GM12878 (cell line): ENCODE data around the gene TIMM17A. TPM values are rescaled to one million over a fixed set of nuclear protein-coding genes. Genes with fewer than 3 reads are reported as not detected.

Experiments
- ATAC-seq: fragments of 200-7000 bp; cut with Tn5 transposase; 3 replicates; pipeline ENCODE4 v1.9.1; 2020; ENCODE audit warnings: mild to moderate bottlenecking, moderate library complexity
- BruUV-seq: library from RNA; stranded (reverse); fragments of 400-500 nt; replicated peaks from 2 replicates; lab custom pipeline; 2021; lab: Mats Ljungman, UMichigan
- CTCF ChIA-PET: fragments of 300-600 bp; sonication (Branson Sonifier 250); formaldehyde crosslinking; extraction: SDS; loops from one replicate; lab custom pipeline; 2021; ENCODE audit warnings: inconsistent platforms; lab: Yijun Ruan, JAX
- POLR2A ChIA-PET: fragments of 350-600 bp; formaldehyde crosslinking; extraction: SDS; loops from one replicate; lab custom pipeline; 2021; ENCODE audit warnings: inconsistent platforms; lab: Charles Lee
- RAD21 ChIA-PET: fragments of 300-600 bp; sonication (Branson Sonifier 250); formaldehyde crosslinking; loops from one replicate; lab custom pipeline; 2023; ENCODE audit warnings: antibody characterized with exemption; ENCODE audit not compliant: unreplicated experiment; lab: Charles Lee
- SMC1A ChIA-PET: fragments of 300-600 bp; sonication (Branson Sonifier 250); formaldehyde crosslinking; loops from one replicate; lab custom pipeline; 2023; ENCODE audit not compliant: unreplicated experiment, uncharacterized antibody; lab: Charles Lee
- DNase-seq: peaks from one replicate; pipeline ENCODE4 v3.0.0-alpha.2; 2011; ENCODE audit warnings: low read depth, low spot score
- FAIRE-seq: peaks from 3 replicates; lab custom pipeline; 2011; peaks lifted over from hg19 to GRCh38; lab: Jason Lieb, UNC
- H2AFZ ChIP-seq: 2 replicates; pipeline ENCODE4 v1.6.0; 2011; ENCODE audit warnings: low read depth, low read length, control low read depth; ENCODE audit not compliant: control insufficient read depth
- H3K27ac ChIP-seq: 2 replicates; pipeline ENCODE4 v1.5.1; 2011; ENCODE audit warnings: control low read depth; ENCODE audit not compliant: control insufficient read depth, insufficient read depth
- H3K27me3 ChIP-seq, 2 experiments: replicated peaks in 1 of 2; 2 replicates each; pipeline versions ENCODE4 v1.6.0 to v1.6.1; 2011; ENCODE audit warnings: low read length in 1 of 2; ENCODE audit not compliant: control insufficient read depth in 2 of 2, insufficient read depth in 2 of 2
- H3K36me3 ChIP-seq, 2 experiments: 2 replicates each; pipeline ENCODE4 v1.5.1; 2011; ENCODE audit warnings: low read length in 1 of 2; ENCODE audit not compliant: control insufficient read depth in 2 of 2, insufficient read depth in 2 of 2
- H3K4me1 ChIP-seq: 2 replicates; pipeline ENCODE4 v1.6.1; 2011; ENCODE audit warnings: mild to moderate bottlenecking, low read length, moderate library complexity, mixed read lengths; ENCODE audit not compliant: control insufficient read depth, insufficient read depth
- H3K4me2 ChIP-seq: 2 replicates; pipeline ENCODE4 v1.6.0; 2011; ENCODE audit warnings: control low read depth; ENCODE audit not compliant: control insufficient read depth, insufficient read depth
- H3K4me3 ChIP-seq: fragments of 200-600 bp; sonication (generic); 2 replicates; pipeline ENCODE4 v1.5.1; 2016
- H3K79me2 ChIP-seq: 2 replicates; pipeline ENCODE4 v1.6.0; 2011; ENCODE audit warnings: low read length; ENCODE audit not compliant: control insufficient read depth, insufficient read depth
- H3K9ac ChIP-seq: 2 replicates; pipeline ENCODE4 v1.8.0; 2011; ENCODE audit warnings: low read length, control low read depth, mixed read lengths; ENCODE audit not compliant: control insufficient read depth, insufficient read depth
- H3K9me3 ChIP-seq: replicated peaks from 3 replicates; pipeline ENCODE4 v1.5.1; 2011; ENCODE audit warnings: mild to moderate bottlenecking, low read length; ENCODE audit not compliant: control insufficient read depth, insufficient read depth
- H4K20me1 ChIP-seq: 2 replicates; pipeline ENCODE4 v1.6.0; 2011; ENCODE audit not compliant: control insufficient read depth, insufficient read depth
- BCL11A ChIP-seq: IDR thresholded peaks from 2 replicates; pipeline ENCODE4 v1.6.1; 2011; ENCODE audit warnings: low read depth, low read length
- BRCA1 ChIP-seq: IDR thresholded peaks from 2 replicates; pipeline ENCODE4 v1.6.1; 2011; ENCODE audit warnings: low read depth, low read length, improper control_type of control experiment
- CEBPZ ChIP-seq: fragments of 150-350 bp; IDR thresholded peaks from 2 replicates; pipeline ENCODE4 v1.6.1; 2016; ENCODE audit warnings: low read depth, low read length
- CHD1 ChIP-seq: IDR thresholded peaks from 2 replicates; pipeline ENCODE4 v1.6.1; 2012; ENCODE audit warnings: low read depth, low read length, improper control_type of control experiment
- FOXM1 ChIP-seq: IDR thresholded peaks from 2 replicates; pipeline ENCODE4 v1.6.1; 2012; ENCODE audit warnings: low read depth, mild to moderate bottlenecking, inconsistent platforms, low read length, moderate library complexity
- GATAD2B ChIP-seq: fragments of 450-650 bp; conservative IDR thresholded peaks from 2 replicates; pipeline ENCODE4 v1.6.1; 2017; ENCODE audit warnings: low read depth, mild to moderate bottlenecking, moderate library complexity
- HDGF ChIP-seq: fragments of 450-650 bp; IDR thresholded peaks from 2 replicates; pipeline ENCODE4 v1.6.1; 2016; ENCODE audit warnings: antibody characterized with exemption
- MAX ChIP-seq: IDR thresholded peaks from 2 replicates; pipeline ENCODE4 v1.6.1; 2012; ENCODE audit warnings: low read depth, low read length, improper control_type of control experiment
- MYB ChIP-seq: fragments of 150-350 bp; IDR thresholded peaks from 2 replicates; pipeline ENCODE4 v1.6.1; 2014; ENCODE audit warnings: mild to moderate bottlenecking, low read depth, low read length, borderline replicate concordance
- NR2C2 ChIP-seq: IDR thresholded peaks from 2 replicates; pipeline ENCODE4 v1.6.1; 2011; ENCODE audit warnings: borderline replicate concordance, low read depth; ENCODE audit not compliant: control insufficient read depth, insufficient read length
- NRF1 ChIP-seq: conservative IDR thresholded peaks from 2 replicates; pipeline ENCODE4 v1.6.1; 2011; ENCODE audit warnings: mild to moderate bottlenecking, low read depth, low read length, improper control_type of control experiment
- PAX5 ChIP-seq: IDR thresholded peaks from 2 replicates; pipeline ENCODE4 v1.6.1; 2011; ENCODE audit warnings: low read depth, low read length, borderline replicate concordance
- SPI1 ChIP-seq: IDR thresholded peaks from 2 replicates; pipeline ENCODE4 v1.6.1; 2011; ENCODE audit warnings: low read depth, mild to moderate bottlenecking, low read length, moderate library complexity, borderline replicate concordance; ENCODE audit not compliant: insufficient read depth
- TAF1 ChIP-seq: IDR thresholded peaks from 2 replicates; pipeline ENCODE4 v1.6.1; 2011; ENCODE audit warnings: mild to moderate bottlenecking, low read depth, low read length, borderline replicate concordance
- ZNF687 ChIP-seq: fragments of 450-650 bp; IDR thresholded peaks from 2 replicates; pipeline ENCODE4 v1.6.1; 2017; ENCODE audit warnings: mild to moderate bottlenecking, moderate library complexity
- WGBS: methylation state at CpG from one replicate; pipeline ENCODE4 v1.1.6; 2016; ENCODE audit warnings: low lambda C conversion rate; ENCODE audit not compliant: insufficient replicate concordance, insufficient coverage; ENCODE audit errors: missing lambda C conversion rate; 5-methylcytosine and 5-hydroxymethylcytosine counted together
- in situ Hi-C: fragments of 300-500 bp; cut with MboI; formaldehyde crosslinking; loops from 9 replicates; pipeline ENCODE4 v1.14.3; 2018; ENCODE audit warnings: mixed read lengths
- intact Hi-C: fragments of 100-400 bp; cut with micrococcal nuclease; formaldehyde crosslinking; loops from one replicate; pipeline ENCODE4 v1.14.2; 2022; ENCODE audit not compliant: unreplicated experiment
- polyA plus RNA-seq, 11 experiments: library from polyadenylated mRNA; depleted of rRNA in 4 of 11; unstranded in 6 of 11; stranded (reverse) in 5 of 11; fragments of >200 nt; fragmentation: Nextera tagmentation in 4 of 11; fragmentation: Illumina TruSeq in 1 of 11; extraction: Ambion mirVana in 4 of 11; extraction: Trizol in 1 of 11; gene quantifications; 1 replicate in 1 of 11; 2 replicates in 10 of 11; pipeline versions ENCODE4 v1.2.1 to v1.2.3, GENCODE V29; 2011 to 2016; ENCODE audit warnings: inconsistent platforms in 2 of 11, missing spikeins in 2 of 11, low read depth in 1 of 11
- total RNA-seq, 4 experiments: library from RNA; depleted of rRNA in 3 of 4; stranded (reverse); fragments of >200 nt in 3 of 4; fragmentation: Illumina TruSeq in 1 of 4; extraction: Trizol in 1 of 4; gene quantifications; 2 replicates each; pipeline versions ENCODE4 v1.2.1 to v1.2.3, GENCODE V29; 2013 to 2021

TIMM17A gene
- total and polyA plus RNA-seq, 10 of the 15 experiments (the other 5 are each of a cell fraction or from before 2014, with no cell fraction given), result 68.6 to 357 (median 92.4) TPM

GRCh38 chr1:201970334-201971159 lies 15.2 kb downstream of the TIMM17A start:
- intact Hi-C loops, result no loop called here
- no peaks in the 10 kb centered on the region for H3K27me3 ChIP-seq
- no peak for DNase-seq
- 90% methylated on average over 9 of the region's 9 CpGs for WGBS
- H4K20me1 ChIP-seq, result no peaks in the 10 kb centered on the region
- ChIA-PET POLR2A (interaction anchor here (0.6 kb wide), 1 partner anchor 146 kb away, joined by 7 read pairs; no protein-coding TSS in a partner anchor), CTCF (interaction anchor here (1.7 to 14.5 kb wide), 5 partner anchors 8 to 148 kb away, joined by 4 to 233 read pairs (median 14); partner anchors contain the start of gene ELF3), RAD21 (interaction anchor here (4.1 kb wide), 1 partner anchor 74 kb away, joined by 62 read pairs; no protein-coding TSS in a partner anchor), SMC1A (interaction anchor here (2.0 to 3.9 kb wide), 3 partner anchors 14 to 75 kb away, joined by 7 to 68 read pairs (median 9); no protein-coding TSS in a partner anchor)
- no peak for ATAC-seq
- H3K4me3 ChIP-seq, result no peak overlapping the region
- BruUV-seq, result no TSS peak
- H3K4me2 ChIP-seq, result no peak overlapping the region
- in situ Hi-C loops, result loop anchor here (5.0 kb wide), 1 partner anchor 78 kb away; no protein-coding TSS in a partner anchor
- H3K36me3 ChIP-seq, result peaks cover 5 to 19% of the 10 kb centered on the region in 2 experiments
- FAIRE-seq, result no peak
- H3K9me3 ChIP-seq, result no peaks in the 10 kb centered on the region
- no peak overlapping the region for H2AFZ ChIP-seq
- no peak overlapping the region for H3K9ac ChIP-seq
- no peaks in the 10 kb centered on the region for H3K79me2 ChIP-seq
- H3K4me1 ChIP-seq, result peaks cover 6% of the 10 kb centered on the region
- TF ChIP-seq TAF1 (no peak), MYB (no peak), MAX (no peak), BCL11A (no peak), SPI1 (no peak), HDGF (no peak), ZNF687 (no peak), CEBPZ (no peak), GATAD2B (no peak), NRF1 (no peak), PAX5 (no peak), BRCA1 (no peak), NR2C2 (no peak), CHD1 (no peak), FOXM1 (no peak)
- TF ChIP-seq, all 136 proteins: peak for 0
- no peak overlapping the region for H3K27ac ChIP-seq
